RWPE2 (cell line): ENCODE measurements around the gene TBC1D2B.

Source experiments
- ATAC-seq: fragments of 200-7000 bp; cut with Tn5 transposase; 3 replicates; pipeline ENCODE4 v1.9.1; 2021; ENCODE audit warnings: low read depth
- DNase-seq: peaks from one replicate; pipeline ENCODE4 v3.0.0-alpha.2; 2020; ENCODE audit warnings: low spot score
- H3K27ac ChIP-seq: fragments of 450-650 bp; 2 replicates; pipeline ENCODE4 v1.5.1; 2017; ENCODE audit warnings: mild to moderate bottlenecking; ENCODE audit not compliant: poor library complexity, severe bottlenecking
- H3K27me3 ChIP-seq: fragments of 250-450 bp; sonication (Bioruptor Pico); 2 replicates; pipeline ENCODE4 v1.5.1; 2021; ENCODE audit warnings: mild to moderate bottlenecking, moderate library complexity; ENCODE audit not compliant: insufficient read depth, poor library complexity, severe bottlenecking
- H3K36me3 ChIP-seq: fragments of 250-450 bp; sonication (Bioruptor Pico); 2 replicates; pipeline ENCODE4 v1.5.1; 2020; ENCODE audit warnings: low read depth, mild to moderate bottlenecking, moderate library complexity
- H3K4me1 ChIP-seq: fragments of 250-450 bp; sonication (Bioruptor Pico); 2 replicates; pipeline ENCODE4 v1.5.1; 2021; ENCODE audit warnings: mild to moderate bottlenecking, moderate library complexity; ENCODE audit not compliant: insufficient read depth, poor library complexity, severe bottlenecking
- H3K4me3 ChIP-seq: fragments of 250-450 bp; sonication (Bioruptor Pico); 2 replicates; pipeline ENCODE4 v1.5.1; 2021; ENCODE audit warnings: mild to moderate bottlenecking, moderate library complexity; ENCODE audit not compliant: severe bottlenecking
- H3K9me3 ChIP-seq: fragments of 250-450 bp; sonication (Bioruptor Pico); 2 replicates; pipeline ENCODE4 v1.5.1; 2021; ENCODE audit warnings: mild to moderate bottlenecking, moderate library complexity; ENCODE audit not compliant: severe bottlenecking
- TF ChIP-seq, protein P1 (sequence below): fragments of 450-650 bp; IDR thresholded peaks from one replicate; pipeline ENCODE4 v1.5.1; 2017; ENCODE audit warnings: mild to moderate bottlenecking, moderate library complexity; ENCODE audit not compliant: poor library complexity, severe bottlenecking

Gene TBC1D2B

DNA sequence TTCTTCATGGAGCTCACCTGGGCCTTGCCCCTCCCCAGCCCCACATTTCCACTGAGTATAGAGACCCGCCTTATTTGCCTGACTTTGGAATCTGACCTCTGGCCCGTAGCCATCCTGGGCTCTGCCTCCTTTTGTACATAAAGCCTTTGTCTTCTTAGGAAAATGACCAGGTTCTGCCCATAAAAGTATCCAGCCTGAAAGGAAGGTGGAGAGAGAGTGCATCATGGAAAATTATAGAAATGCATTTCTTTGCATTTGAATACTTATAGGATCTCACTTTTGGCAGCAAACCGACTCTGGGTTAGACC, 11.2 kb upstream of the TBC1D2B start:
- Histone ChIP-seq H3K36me3 (no peaks in the 10 kb centered on the region), H3K27ac (no peak overlapping the region), H3K9me3 (no peaks in the 10 kb centered on the region), H3K4me1 (no peaks in the 10 kb centered on the region), H3K4me3 (no peak overlapping the region), H3K27me3 (no peaks in the 10 kb centered on the region)
- no peak for DNase-seq
- TF ChIP-seq, protein P1, sequence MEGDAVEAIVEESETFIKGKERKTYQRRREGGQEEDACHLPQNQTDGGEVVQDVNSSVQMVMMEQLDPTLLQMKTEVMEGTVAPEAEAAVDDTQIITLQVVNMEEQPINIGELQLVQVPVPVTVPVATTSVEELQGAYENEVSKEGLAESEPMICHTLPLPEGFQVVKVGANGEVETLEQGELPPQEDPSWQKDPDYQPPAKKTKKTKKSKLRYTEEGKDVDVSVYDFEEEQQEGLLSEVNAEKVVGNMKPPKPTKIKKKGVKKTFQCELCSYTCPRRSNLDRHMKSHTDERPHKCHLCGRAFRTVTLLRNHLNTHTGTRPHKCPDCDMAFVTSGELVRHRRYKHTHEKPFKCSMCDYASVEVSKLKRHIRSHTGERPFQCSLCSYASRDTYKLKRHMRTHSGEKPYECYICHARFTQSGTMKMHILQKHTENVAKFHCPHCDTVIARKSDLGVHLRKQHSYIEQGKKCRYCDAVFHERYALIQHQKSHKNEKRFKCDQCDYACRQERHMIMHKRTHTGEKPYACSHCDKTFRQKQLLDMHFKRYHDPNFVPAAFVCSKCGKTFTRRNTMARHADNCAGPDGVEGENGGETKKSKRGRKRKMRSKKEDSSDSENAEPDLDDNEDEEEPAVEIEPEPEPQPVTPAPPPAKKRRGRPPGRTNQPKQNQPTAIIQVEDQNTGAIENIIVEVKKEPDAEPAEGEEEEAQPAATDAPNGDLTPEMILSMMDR, result no peak
- no peak for ATAC-seq

DNA sequence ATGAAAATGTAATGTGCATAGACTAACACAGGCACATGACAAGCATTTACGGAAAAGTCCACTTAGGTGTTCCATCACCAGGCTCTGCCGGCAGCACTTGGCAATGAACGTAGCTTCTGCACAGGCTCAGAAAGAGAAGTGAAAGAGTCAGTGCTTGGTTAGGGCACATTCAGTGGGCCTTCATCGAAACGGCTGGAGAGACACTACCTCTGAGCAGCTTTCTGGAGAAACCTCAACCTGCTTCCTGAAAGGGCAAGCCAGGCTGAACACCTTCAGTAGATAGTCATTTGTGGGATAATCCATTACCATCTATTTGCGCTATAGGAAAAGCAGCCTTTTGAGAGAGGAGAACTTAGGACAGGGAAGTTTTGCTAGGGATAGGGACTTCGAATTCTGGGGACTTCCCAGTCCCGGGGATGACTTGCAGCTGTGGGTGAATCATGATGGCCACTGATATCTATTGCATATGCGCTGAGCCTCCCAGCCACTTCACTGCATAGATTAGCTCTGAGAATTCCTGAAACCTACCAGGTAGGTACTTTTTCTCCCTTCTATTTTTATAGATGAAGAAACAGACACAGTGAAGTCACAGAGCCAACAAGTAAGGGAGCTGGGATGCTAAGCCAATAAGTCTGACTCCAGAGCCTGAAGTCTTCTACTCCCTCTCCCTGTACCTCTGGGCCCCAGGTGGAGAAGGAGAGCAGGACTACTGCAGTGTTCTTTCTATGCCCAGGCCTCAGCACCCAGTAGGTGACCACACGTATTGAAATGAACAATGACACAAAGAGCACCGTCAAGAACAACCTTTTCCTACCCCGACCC, 10.7 kb upstream of the TBC1D2B start:
- DNase-seq (peak; percentile 11), ATAC-seq (no peak)
- Histone ChIP-seq H3K36me3 (no peaks in the 10 kb centered on the region), H3K27ac (no peak overlapping the region), H3K27me3 (no peaks in the 10 kb centered on the region), H3K4me1 (no peaks in the 10 kb centered on the region), H3K4me3 (no peak overlapping the region), H3K9me3 (no peaks in the 10 kb centered on the region)
- TF ChIP-seq, protein P1, result no peak

DNA sequence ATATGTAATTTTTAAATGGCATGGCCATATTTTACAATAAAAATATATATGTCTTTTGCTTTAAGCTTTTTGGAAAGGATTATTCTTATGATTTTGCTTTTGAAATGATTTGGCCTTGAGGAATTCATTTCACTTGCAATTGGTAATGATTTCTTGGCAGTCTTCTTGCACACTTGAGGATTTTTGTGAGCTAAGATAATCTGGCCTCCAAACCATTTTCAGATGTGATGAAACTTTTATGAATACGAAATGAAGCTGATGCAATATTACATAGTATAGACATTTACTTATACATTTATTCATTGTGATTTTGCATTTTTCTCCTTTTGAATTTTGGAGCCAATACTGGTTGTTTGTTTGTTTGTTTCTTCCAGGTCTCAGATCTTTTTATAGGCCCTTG, 8.4 kb upstream of the TBC1D2B start:
- Histone ChIP-seq H3K4me1 (no peaks in the 10 kb centered on the region), H3K27ac (no peak overlapping the region), H3K27me3 (no peaks in the 10 kb centered on the region), H3K36me3 (no peaks in the 10 kb centered on the region), H3K9me3 (no peaks in the 10 kb centered on the region), H3K4me3 (no peak overlapping the region)
- DNase-seq, result no peak
- TF ChIP-seq, protein P1, result no peak
- ATAC-seq, result no peak

DNA sequence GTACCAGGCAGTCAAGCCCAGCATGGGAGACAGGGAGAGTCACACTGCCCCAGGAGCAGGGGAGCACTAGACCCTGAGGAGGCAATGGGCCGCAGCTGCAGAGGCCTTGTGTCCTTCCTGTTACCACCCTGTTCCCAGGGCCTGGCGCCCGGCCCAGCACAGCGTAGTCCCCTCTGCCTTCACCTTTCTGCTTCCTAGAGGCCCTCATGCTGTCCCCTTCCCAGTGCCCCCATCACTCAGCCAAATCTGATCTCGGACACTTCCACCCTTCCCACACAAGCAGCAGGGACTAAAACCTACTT, 6.9 kb upstream of the TBC1D2B start:
- TF ChIP-seq, protein P1, result no peak
- DNase-seq (peak; percentile 73), ATAC-seq (no peak)
- H3K9me3 ChIP-seq, result no peaks in the 10 kb centered on the region
- no peak overlapping the region for H3K4me3 ChIP-seq
- no peak overlapping the region for H3K27ac ChIP-seq
- H3K4me1 ChIP-seq, result no peaks in the 10 kb centered on the region
- no peaks in the 10 kb centered on the region for H3K27me3 ChIP-seq
- H3K36me3 ChIP-seq, result no peaks in the 10 kb centered on the region

DNA sequence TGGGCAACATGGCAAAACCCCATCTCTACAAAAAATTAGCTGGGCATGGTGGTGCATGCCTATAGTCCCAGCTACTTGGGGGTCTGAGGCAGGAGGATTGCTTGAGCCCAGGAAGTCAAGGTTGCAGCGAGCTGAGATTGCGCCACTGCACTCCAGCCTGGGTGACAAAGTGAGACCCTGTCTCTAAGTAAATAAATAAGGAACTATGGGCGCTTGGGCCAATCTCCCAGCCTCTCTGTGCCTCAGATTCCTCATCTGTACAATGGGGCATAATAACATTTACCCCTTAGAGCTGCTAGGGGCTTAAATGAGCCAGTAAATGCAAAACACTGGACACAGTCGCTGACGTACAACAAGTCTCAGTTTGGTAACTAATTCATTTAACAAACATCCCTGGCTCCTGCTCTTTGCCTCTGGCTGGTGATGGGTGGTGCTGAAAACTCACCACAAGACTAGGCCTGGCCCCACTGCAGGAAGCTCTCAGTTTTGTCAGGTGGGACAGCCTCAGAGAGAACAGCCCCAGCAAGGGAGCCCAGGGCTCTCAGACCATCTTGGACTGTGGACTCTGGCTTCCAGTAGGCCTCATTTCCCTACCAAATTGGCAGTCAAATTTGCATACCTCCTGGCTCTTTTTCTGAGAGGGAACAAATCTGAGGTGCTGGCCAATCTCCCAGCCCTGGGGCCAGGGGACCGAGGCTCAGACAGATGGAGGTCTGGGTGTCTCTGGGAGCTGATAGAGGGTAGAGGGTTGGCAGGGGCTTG, 6.4 kb upstream of the TBC1D2B start:
- Histone ChIP-seq H3K9me3 (no peaks in the 10 kb centered on the region), H3K27me3 (no peaks in the 10 kb centered on the region), H3K27ac (no peak overlapping the region), H3K4me1 (no peaks in the 10 kb centered on the region), H3K4me3 (no peak overlapping the region), H3K36me3 (no peaks in the 10 kb centered on the region)
- ATAC-seq (no peak), DNase-seq (peak; percentile 55)
- TF ChIP-seq, protein P1, result no peak
